Esophagus muscularis mucosa (tissue), 4 donors: Measurements from ENCODE around the gene THSD4. TPM values are rescaled to one million over a fixed set of nuclear protein-coding genes. Genes with fewer than 3 reads are reported as not detected.

Experiments
- DNase-seq: peaks from one replicate; pipeline ENCODE4 v3.0.0-alpha.2; 2017; ENCODE audit errors: extremely low spot score
- H3K27ac ChIP-seq, 4 donors: fragments of 200-600 bp; sonication (generic); replicated peaks in 1 of 4; 1 replicate in 3 of 4; 2 replicates in 1 of 4; pipeline ENCODE4 v1.5.1; 2016 to 2019; ENCODE audit warnings: mild to moderate bottlenecking in 1 of 4
- H3K27me3 ChIP-seq, 4 donors: fragments of 200-600 bp; sonication (generic); one replicate each; pipeline versions ENCODE4 v1.5.1 to v1.6.0; 2016 to 2019
- H3K36me3 ChIP-seq, 4 donors: fragments of 200-600 bp; sonication (generic); one replicate each; pipeline ENCODE4 v1.5.1; 2016 to 2019
- H3K4me1 ChIP-seq, 4 donors: fragments of 200-600 bp; sonication (generic); one replicate each; pipeline ENCODE4 v1.5.1; 2016 to 2019
- H3K4me3 ChIP-seq, 4 donors: fragments of 200-600 bp; sonication (generic); 1 replicate in 2 of 4; 2 replicates in 2 of 4; pipeline ENCODE4 v1.5.1; 2016 to 2019; ENCODE audit warnings: mild to moderate bottlenecking in 4 of 4, moderate library complexity in 1 of 4
- H3K9me3 ChIP-seq, 4 donors: fragments of 200-600 bp; sonication (generic); 1 replicate in 3 of 4; 2 replicates in 1 of 4; pipeline ENCODE4 v1.5.1; 2016 to 2019
- CTCF ChIP-seq, 3 experiments: fragments of 200-600 bp in 2 of 3; fragments of 450-650 bp in 1 of 3; sonication (generic) in 2 of 3; IDR thresholded peaks; one replicate each; pipeline ENCODE4 v1.5.1; 2017 to 2019; ENCODE audit warnings: antibody characterized with exemption in 3 of 3, mild to moderate bottlenecking in 2 of 3, moderate library complexity in 1 of 3
- EP300 ChIP-seq: sonication (generic); formaldehyde crosslinking; IDR thresholded peaks from one replicate; pipeline ENCODE4 v1.6.1; 2017; ENCODE audit warnings: antibody characterized with exemption
- POLR2A ChIP-seq: fragments of 450-650 bp; IDR thresholded peaks from one replicate; pipeline ENCODE4 v1.6.1; 2017; ENCODE audit warnings: antibody characterized with exemption, moderate library complexity, mild to moderate bottlenecking, low read depth
- POLR2AphosphoS5 ChIP-seq, 2 donors: sonication (generic); formaldehyde crosslinking; IDR thresholded peaks; one replicate each; pipeline ENCODE4 v1.6.1; 2017; ENCODE audit warnings: antibody characterized with exemption in 2 of 2
- WGBS: methylation state at CpG from one replicate; pipeline ENCODE4 v1.1.5; 2018; 5-methylcytosine and 5-hydroxymethylcytosine counted together
- intact Hi-C: fragments of 100-400 bp; cut with DNase I; formaldehyde crosslinking; loops from one replicate; pipeline ENCODE4 v1.15.1; 2023
- total RNA-seq, 4 donors: library from RNA; depleted of rRNA; stranded (reverse); fragments of >200 nt; gene quantifications; one replicate each; pipeline versions ENCODE4 v1.1.0 to v1.2.1, GENCODE V29; 2016

The THSD4 gene
- total RNA-seq, 4 donors from 2014 or later: 3.2 to 6.6 (median 5.6) TPM

DNA sequence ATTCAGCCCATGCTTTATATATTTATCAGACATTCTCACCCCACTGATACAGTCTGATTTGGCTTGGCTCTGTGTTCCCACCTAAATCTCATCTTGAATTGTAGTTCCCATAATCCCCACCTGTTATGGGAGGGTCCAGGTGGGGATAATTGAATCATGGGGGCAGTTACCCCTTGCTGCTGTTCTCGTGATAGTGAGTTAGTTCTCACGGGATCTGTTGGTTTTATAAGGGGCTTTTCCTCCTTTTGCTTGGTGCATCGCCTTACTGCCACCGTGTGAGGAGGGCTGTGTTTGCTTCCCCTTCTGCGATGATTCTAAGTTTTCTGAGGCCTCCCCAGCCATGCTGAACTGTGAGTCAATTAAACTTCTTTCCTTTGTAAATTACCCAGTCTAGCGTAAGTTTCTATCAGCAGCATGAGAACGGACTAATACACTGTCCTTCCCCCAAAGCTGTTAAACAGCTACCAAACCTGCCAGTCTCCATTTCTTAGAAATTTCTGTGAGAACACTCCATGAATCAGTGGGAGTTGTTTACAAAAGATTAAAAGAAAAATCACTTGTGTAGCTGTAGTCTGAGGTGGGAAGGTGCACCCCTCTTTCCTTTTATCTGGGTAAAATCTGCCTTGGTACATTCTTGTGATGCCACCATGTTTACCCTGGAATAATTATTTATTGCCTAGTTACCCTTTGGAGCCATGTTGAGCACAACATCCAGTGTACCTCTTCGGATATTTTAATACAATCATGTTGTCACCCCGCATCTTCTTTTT, 160.5 kb downstream of the THSD4 start:
- Histone ChIP-seq H3K4me3 (no peak overlapping the region), H3K9me3 (no peaks in the 10 kb centered on the region), H3K4me1 (peaks cover 21 to 32% (median 31%) of the 10 kb centered on the region in 4 donors), H3K27ac (no peak overlapping the region), H3K27me3 (no peaks in the 10 kb centered on the region), H3K36me3 (no peaks in the 10 kb centered on the region)
- DNase-seq: no peak
- WGBS: 84% methylated on average over 9 of the region's 9 CpGs
- intact Hi-C loops: no loop called here
- TF ChIP-seq POLR2AphosphoS5 (IDR thresholded peaks at IDR 0.05) (no peak), CTCF (IDR thresholded peaks at IDR 0.05) (no peak), EP300 (no peak), POLR2A (no peak)

DNA sequence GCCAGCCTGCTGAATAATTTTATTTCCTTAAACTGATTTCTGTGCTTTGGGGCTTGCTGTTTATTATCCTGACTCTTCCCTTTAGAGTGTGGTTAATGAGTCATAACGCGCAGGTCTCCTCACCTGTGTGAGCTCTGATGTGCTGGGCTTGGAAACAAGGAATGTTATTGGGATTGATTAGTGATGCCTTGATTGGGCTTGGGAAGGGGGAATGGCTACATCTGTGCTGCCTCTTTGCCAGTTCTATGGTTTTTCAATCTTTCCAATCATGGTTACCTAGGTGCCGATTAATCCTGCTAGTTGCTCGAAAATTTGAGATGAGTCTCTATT, 161.0 kb downstream of the THSD4 start:
- no peak overlapping the region for H3K4me3 ChIP-seq
- no peak overlapping the region for H3K27ac ChIP-seq
- WGBS: 96% methylated on average over 4 of the region's 4 CpGs
- peaks cover 21 to 32% (median 31%) of the 10 kb centered on the region in 4 donors for H3K4me1 ChIP-seq
- no peaks in the 10 kb centered on the region for H3K9me3 ChIP-seq
- TF ChIP-seq CTCF (IDR thresholded peaks at IDR 0.05): no peak
- TF ChIP-seq EP300: no peak
- TF ChIP-seq POLR2A: no peak
- no peak for TF ChIP-seq POLR2AphosphoS5 (IDR thresholded peaks at IDR 0.05)
- H3K36me3 ChIP-seq: no peaks in the 10 kb centered on the region
- H3K27me3 ChIP-seq: no peaks in the 10 kb centered on the region
- intact Hi-C loops: no loop called here
- DNase-seq: no peak

GRCh38 chr15:71278989-71279756, 163.9 kb downstream of the THSD4 start:
- 40% methylated on average over 14 of the region's 15 CpGs for WGBS
- H3K27me3 ChIP-seq: no peaks in the 10 kb centered on the region
- peak overlapping the region; percentile 58 to 77 (median 70) for H3K27ac ChIP-seq
- intact Hi-C loops: no loop called here
- TF ChIP-seq POLR2AphosphoS5 (IDR thresholded peaks at IDR 0.05): peak; percentile 1 to 41
- TF ChIP-seq CTCF (IDR thresholded peaks at IDR 0.05): no peak
- no peak overlapping the region for H3K4me3 ChIP-seq
- peak; percentile 94 for DNase-seq
- H3K9me3 ChIP-seq: no peaks in the 10 kb centered on the region
- H3K36me3 ChIP-seq: no peaks in the 10 kb centered on the region
- peaks cover 21 to 32% (median 31%) of the 10 kb centered on the region in 4 donors for H3K4me1 ChIP-seq

- H3K27me3 ChIP-seq: no peaks in the 10 kb centered on the region
- DNase-seq: no peak
- no peaks in the 10 kb centered on the region for H3K36me3 ChIP-seq
- WGBS: 92% methylated on average over 4 of the region's 4 CpGs
- H3K27ac ChIP-seq: peak overlapping the region; percentile 58 to 77 (median 70)
- intact Hi-C loops: no loop called here
- no peaks in the 10 kb centered on the region for H3K9me3 ChIP-seq
- H3K4me1 ChIP-seq: peaks cover 21 to 32% (median 31%) of the 10 kb centered on the region in 4 donors
- no peak overlapping the region for H3K4me3 ChIP-seq
- TF ChIP-seq CTCF (IDR thresholded peaks at IDR 0.05): no peak
- no peak for TF ChIP-seq POLR2AphosphoS5 (IDR thresholded peaks at IDR 0.05)
- no peak for TF ChIP-seq EP300
- no peak for TF ChIP-seq POLR2A
Measured at GRCh38 chr15:71279757-71280141, 164.5 kb downstream of the THSD4 start.
